ENCODE measurements around the gene RSPH3. TPM values are rescaled to one million over a fixed set of nuclear protein-coding genes. Genes with fewer than 3 reads are reported as not detected.

Gene RSPH3
- total RNA-seq, 1 donor from 2014 or later = 5.5 TPM

GRCh38 chr6:158924499-158925455, 75.2 kb downstream of the RSPH3 start:
- Histone ChIP-seq H3K27me3 (ENCODE audit: control insufficient read depth, insufficient read depth, low read length) (no peaks in the 10 kb centered on the region), H3K36me3 (ENCODE audit: control insufficient read depth, insufficient read depth, low read length) (no peaks in the 10 kb centered on the region), H3K4me3 (ENCODE audit: low read depth, low read length) (no peak overlapping the region)
- DNase-seq (ENCODE audit: low read depth) = no peak
- no peak for FAIRE-seq
- TF ChIP-seq CTCF (IDR thresholded peaks at IDR 0.05; ENCODE audit: insufficient read depth, low read length, severe bottlenecking) = no peak

GRCh38 chr6:158923805-158924498, 76.0 kb downstream of the RSPH3 start:
- Histone ChIP-seq H3K36me3 (ENCODE audit: control insufficient read depth, insufficient read depth, low read length) (no peaks in the 10 kb centered on the region), H3K4me3 (ENCODE audit: low read depth, low read length) (no peak overlapping the region), H3K27me3 (ENCODE audit: control insufficient read depth, insufficient read depth, low read length) (no peaks in the 10 kb centered on the region)
- DNase-seq (ENCODE audit: low read depth) (no peak), FAIRE-seq (no peak)
- TF ChIP-seq CTCF (IDR thresholded peaks at IDR 0.05; ENCODE audit: insufficient read depth, low read length, severe bottlenecking) = no peak

Other genes starting within 250 kb of the RSPH3 start
- 314 and 407 TPM in 2 replicates for gene EZR, start 180.8 kb downstream of the RSPH3 start, total RNA-seq
- gene TAGAP, start 44.8 kb upstream of the RSPH3 start, total RNA-seq = under 0.01 TPM in 2 replicates
- gene FNDC1, start 169.2 kb upstream of the RSPH3 start, total RNA-seq = not detected in 2 replicates